Endodermal cell (in vitro differentiated cells): ENCODE results near the gene RIMS1. TPM values are rescaled to one million over a fixed set of nuclear protein-coding genes. Genes with fewer than 3 reads are reported as not detected.

ENCODE experiments used
- DNase-seq: peaks from one replicate; pipeline ENCODE4 v3.0.0-alpha.2; 2017
- H3K27ac ChIP-seq: 2 replicates; pipeline ENCODE4 v1.5.1; 2013; ENCODE audit warnings: mild to moderate bottlenecking, low read depth, low read length, moderate library complexity
- H3K27me3 ChIP-seq: 2 replicates; pipeline ENCODE4 v1.6.1; 2013; ENCODE audit warnings: mild to moderate bottlenecking, low read length, moderate library complexity; ENCODE audit not compliant: insufficient read depth, control insufficient read depth, poor library complexity, severe bottlenecking
- H3K36me3 ChIP-seq: 2 replicates; pipeline ENCODE4 v1.7.0; 2013; ENCODE audit warnings: mild to moderate bottlenecking, low read length, moderate library complexity; ENCODE audit not compliant: control insufficient read depth, insufficient read depth
- H3K4me1 ChIP-seq: one replicate; pipeline ENCODE4 v1.7.0; 2013; ENCODE audit warnings: low read length; ENCODE audit not compliant: control insufficient read depth, insufficient read depth
- H3K4me3 ChIP-seq: 2 replicates; pipeline ENCODE4 v1.5.1; 2013; ENCODE audit warnings: mild to moderate bottlenecking, low read length, moderate library complexity
- H3K9ac ChIP-seq: 2 replicates; pipeline ENCODE4 v1.6.1; 2013; ENCODE audit warnings: mild to moderate bottlenecking, low read length, moderate library complexity; ENCODE audit not compliant: poor library complexity, severe bottlenecking; ENCODE audit errors: extremely low read depth
- H3K9me3 ChIP-seq: 2 replicates; pipeline ENCODE4 v1.6.1; 2013; ENCODE audit warnings: mild to moderate bottlenecking, low read length, moderate library complexity; ENCODE audit not compliant: control insufficient read depth
- H3K27ac Mint-ChIP-seq: 2 replicates; pipeline ENCODE4 v1.8.0; 2020; ENCODE audit warnings: mixed read lengths
- H3K27me3 Mint-ChIP-seq: 2 replicates; pipeline ENCODE4 v1.8.0; 2021; ENCODE audit warnings: mild to moderate bottlenecking, mixed read lengths; ENCODE audit not compliant: insufficient read depth
- H3K36me3 Mint-ChIP-seq: 2 replicates; pipeline ENCODE4 v1.8.0; 2020; ENCODE audit warnings: low read depth, mixed read lengths
- H3K4me1 Mint-ChIP-seq: 2 replicates; pipeline ENCODE4 v1.8.0; 2020; ENCODE audit warnings: mixed read lengths
- H3K4me3 Mint-ChIP-seq: 2 replicates; pipeline ENCODE4 v1.8.0; 2020; ENCODE audit warnings: mild to moderate bottlenecking, moderate library complexity, mixed read lengths
- H3K9me3 Mint-ChIP-seq: 2 replicates; pipeline ENCODE4 v1.8.0; 2020; ENCODE audit warnings: mild to moderate bottlenecking, mixed read lengths
- CTCF ChIP-seq: fragments of 200-600 bp; sonication (generic); conservative IDR thresholded peaks from 2 replicates; pipeline ENCODE4 v1.5.0; 2021; ENCODE audit warnings: antibody characterized with exemption, mild to moderate bottlenecking
- WGBS, 2 experiments: methylation state at CpG; one replicate each; pipeline versions ENCODE4 v1.1.5 to v1.1.7; 2013; ENCODE audit warnings: missing lambda C conversion rate in 2 of 2, mixed read lengths in 1 of 2; ENCODE audit not compliant: insufficient coverage in 1 of 2, insufficient read length in 1 of 2; 5-methylcytosine and 5-hydroxymethylcytosine counted together
- total RNA-seq, 2 donors: library from RNA; stranded (reverse); fragmentation: NEBNext Ultra II Directional in 1 of 2; extraction: Animal tissue kit (Norgen Biotek cat#: 25700) in 1 of 2; gene quantifications; 2 replicates in 1 of 2; 3 replicates in 1 of 2; pipeline ENCODE4 v1.2.1, GENCODE V29; 2021

The RIMS1 gene
- total RNA-seq, 2 donors from 2014 or later = 1.1 to 1.6 TPM

GRCh38 chr6:72401865-72402264 is 515.5 kb downstream of the RIMS1 start:
- H3K4me1 Mint-ChIP-seq = no peaks in the 10 kb centered on the region
- peaks cover 1% of the 10 kb centered on the region for H3K27me3 Mint-ChIP-seq

GRCh38 chr6:72403413-72403812 is 517.1 kb downstream of the RIMS1 start:
- Histone ChIP-seq H3K9ac (no peak overlapping the region), H3K36me3 (no peaks in the 10 kb centered on the region), H3K27ac (no peak overlapping the region), H3K27me3 (no peaks in the 10 kb centered on the region), H3K9me3 (no peaks in the 10 kb centered on the region), H3K4me1 (no peaks in the 10 kb centered on the region), H3K4me3 (no peak overlapping the region)
- H3K4me3 Mint-ChIP-seq = no peak overlapping the region
- 82% methylated on average over 2 of the region's 2 CpGs; no CpG with 5 or more reads in 1 of the 2 experiments for WGBS, 2 experiments
- H3K4me1 Mint-ChIP-seq = no peaks in the 10 kb centered on the region
- H3K9me3 Mint-ChIP-seq = no peaks in the 10 kb centered on the region
- no peak for DNase-seq
- H3K27ac Mint-ChIP-seq = no peak overlapping the region
- no peak for TF ChIP-seq CTCF
- no peaks in the 10 kb centered on the region for H3K36me3 Mint-ChIP-seq
- H3K27me3 Mint-ChIP-seq = peaks cover 1% of the 10 kb centered on the region

More at GRCh38 chr6:72401865-72402264, 515.5 kb downstream of the RIMS1 start:
- no peak overlapping the region for H3K9ac ChIP-seq
- no peak for TF ChIP-seq CTCF
- Mint-ChIP-seq H3K9me3 (no peaks in the 10 kb centered on the region), H3K4me3 (no peak overlapping the region), H3K27ac (no peak overlapping the region), H3K36me3 (no peaks in the 10 kb centered on the region)
- no peaks in the 10 kb centered on the region for H3K36me3 ChIP-seq
- no peak overlapping the region for H3K27ac ChIP-seq
- no peak for DNase-seq
- no peak overlapping the region for H3K4me3 ChIP-seq
- no peaks in the 10 kb centered on the region for H3K4me1 ChIP-seq
- no peaks in the 10 kb centered on the region for H3K27me3 ChIP-seq
- no peaks in the 10 kb centered on the region for H3K9me3 ChIP-seq

- H3K4me3 ChIP-seq = no peak overlapping the region
- 98 to 100% methylated on average over 1 to 2 of the region's 2 CpGs for WGBS, 2 experiments
- no peaks in the 10 kb centered on the region for H3K9me3 ChIP-seq
- no peak overlapping the region for H3K4me3 Mint-ChIP-seq
- peaks cover 1% of the 10 kb centered on the region for H3K27me3 Mint-ChIP-seq
- H3K9me3 Mint-ChIP-seq = no peaks in the 10 kb centered on the region
- H3K27ac ChIP-seq = no peak overlapping the region
- no peak for DNase-seq
- H3K27ac Mint-ChIP-seq = no peak overlapping the region
- no peaks in the 10 kb centered on the region for H3K36me3 ChIP-seq
- H3K4me1 ChIP-seq = no peaks in the 10 kb centered on the region
- H3K9ac ChIP-seq = no peak overlapping the region
- TF ChIP-seq CTCF = no peak
- no peaks in the 10 kb centered on the region for H3K36me3 Mint-ChIP-seq
- H3K27me3 ChIP-seq = no peaks in the 10 kb centered on the region
- H3K4me1 Mint-ChIP-seq = no peaks in the 10 kb centered on the region
Observed at GRCh38 chr6:72406517-72406916, 520.2 kb downstream of the RIMS1 start.
